Ovary (tissue), 3 donors: ENCODE data around the gene SNX13.

Experiments used
- CTCF ChIP-seq, 3 donors: fragments of 450-650 bp in 2 of 3; fragments of 200-600 bp in 1 of 3; IDR thresholded peaks; one replicate each; pipeline versions ENCODE4 v1.5.1 to v1.8.0; 2016 to 2022; ENCODE audit warnings: antibody characterized with exemption in 3 of 3, mild to moderate bottlenecking in 1 of 3
- EP300 ChIP-seq: sonication (generic); formaldehyde crosslinking; IDR thresholded peaks from one replicate; pipeline ENCODE4 v1.6.1; 2017; ENCODE audit warnings: antibody characterized with exemption
- donor health status: DM: no; HTN: no; CAD: no.

- TF ChIP-seq CTCF (IDR thresholded peaks at IDR 0.05) = no peak
- no peak for TF ChIP-seq EP300
Measured at GRCh38 chr7:17741426-17741825, 198.9 kb downstream of the SNX13 start.
